Skin of body (tissue), 2 donors: ENCODE results near the gene SEMA4D. TPM values are rescaled to one million over a fixed set of nuclear protein-coding genes. Genes with fewer than 3 reads are reported as not detected.
"Not testable (repeated sequence)": the region's sequence is repeated elsewhere in the genome, so short reads cannot be mapped to it uniquely, and the experiment has no call there.

ENCODE experiments used
- DNase-seq: peaks from one replicate; lab custom pipeline; 2025; lab: John Stamatoyannopoulos, UW
- total RNA-seq: library from RNA; depleted of rRNA; stranded (reverse); fragments of >200 nt; gene quantifications from one replicate; pipeline ENCODE4 v1.2.3, GENCODE V29; 2014

Gene SEMA4D
- total RNA-seq, 1 donor from 2014 or later, result 13.1 TPM

- DNase-seq, result no peak
Observed at GRCh38 chr9:89482056-89482851, 15.7 kb downstream of the SEMA4D start.

GRCh38 chr9:89481538-89481915, 16.4 kb downstream of the SEMA4D start:
- no peak for DNase-seq

DNA sequence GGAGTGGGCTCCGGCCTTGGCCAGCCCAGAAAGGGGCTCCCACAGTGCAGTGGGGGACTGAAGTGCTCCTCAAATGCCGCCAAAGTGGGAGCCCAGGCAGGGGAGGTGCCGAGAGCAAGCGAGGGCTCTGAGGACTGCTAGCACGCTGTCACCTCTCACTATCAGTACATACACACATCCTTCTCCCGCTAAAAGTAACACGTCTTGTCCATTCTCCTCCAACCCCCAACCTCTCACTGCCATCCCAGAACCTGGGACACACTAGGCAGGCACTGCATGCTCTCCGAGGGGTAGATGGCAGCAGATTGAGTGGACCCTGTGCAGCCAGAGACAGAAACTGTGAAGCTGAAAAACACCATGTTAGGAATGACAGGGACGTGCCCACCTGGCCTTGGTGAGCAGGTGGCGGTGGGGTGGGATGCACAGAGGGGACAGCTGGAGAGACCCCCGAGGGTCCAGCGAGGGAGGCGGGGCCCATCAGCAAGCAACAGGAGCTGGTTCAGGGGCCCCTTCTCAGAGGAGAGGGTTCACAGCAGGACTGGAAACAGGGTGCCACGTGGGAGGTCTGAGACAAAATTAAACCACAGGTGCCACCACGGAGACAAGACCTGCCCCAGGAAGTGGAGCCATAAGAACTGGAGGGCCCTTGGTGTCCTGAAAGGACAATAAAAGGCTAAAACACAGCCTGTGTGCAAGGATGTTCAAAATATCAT, 16.9 kb downstream of the SEMA4D start:
- no peak for DNase-seq

DNA sequence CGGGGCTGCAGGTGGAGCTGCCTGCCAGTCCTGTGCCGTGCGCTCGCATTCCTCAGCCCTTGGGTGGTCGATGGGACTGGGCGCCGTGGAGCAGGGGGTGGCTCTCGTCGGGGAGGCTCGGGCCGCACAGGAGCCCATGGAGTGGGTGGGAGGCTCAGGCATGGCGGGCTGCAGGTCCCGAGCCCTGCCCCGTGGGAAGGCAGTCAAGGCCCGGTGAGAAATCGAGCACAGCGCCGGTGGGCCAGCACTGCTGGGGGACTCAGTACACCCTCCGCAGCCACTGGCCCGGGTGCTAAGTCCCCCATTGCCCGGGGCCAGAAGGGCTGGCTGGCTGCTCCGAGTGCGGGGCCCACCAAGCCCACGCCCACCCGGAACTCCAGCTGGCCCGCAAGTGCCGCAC, 17.5 kb downstream of the SEMA4D start:
- DNase-seq, result not testable (repeated sequence)

DNA sequence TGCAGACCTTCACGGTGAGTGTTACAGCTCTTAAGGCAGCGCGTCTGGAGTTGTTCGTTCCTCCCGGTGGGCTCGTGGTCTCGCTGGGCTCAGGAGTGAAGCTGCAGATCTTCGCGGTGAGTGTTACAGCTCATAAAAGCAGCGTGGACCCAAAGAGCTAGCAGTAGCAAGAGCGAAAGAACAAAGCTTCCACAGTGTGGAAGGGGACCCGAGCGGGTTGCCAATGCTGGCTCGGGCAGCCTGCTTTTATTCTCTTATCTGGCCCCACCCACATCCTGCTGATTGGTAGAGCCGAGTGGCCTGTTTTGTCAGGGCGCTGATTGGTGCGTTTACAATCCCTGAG, 18.3 kb downstream of the SEMA4D start:
- not testable (repeated sequence) for DNase-seq

DNA sequence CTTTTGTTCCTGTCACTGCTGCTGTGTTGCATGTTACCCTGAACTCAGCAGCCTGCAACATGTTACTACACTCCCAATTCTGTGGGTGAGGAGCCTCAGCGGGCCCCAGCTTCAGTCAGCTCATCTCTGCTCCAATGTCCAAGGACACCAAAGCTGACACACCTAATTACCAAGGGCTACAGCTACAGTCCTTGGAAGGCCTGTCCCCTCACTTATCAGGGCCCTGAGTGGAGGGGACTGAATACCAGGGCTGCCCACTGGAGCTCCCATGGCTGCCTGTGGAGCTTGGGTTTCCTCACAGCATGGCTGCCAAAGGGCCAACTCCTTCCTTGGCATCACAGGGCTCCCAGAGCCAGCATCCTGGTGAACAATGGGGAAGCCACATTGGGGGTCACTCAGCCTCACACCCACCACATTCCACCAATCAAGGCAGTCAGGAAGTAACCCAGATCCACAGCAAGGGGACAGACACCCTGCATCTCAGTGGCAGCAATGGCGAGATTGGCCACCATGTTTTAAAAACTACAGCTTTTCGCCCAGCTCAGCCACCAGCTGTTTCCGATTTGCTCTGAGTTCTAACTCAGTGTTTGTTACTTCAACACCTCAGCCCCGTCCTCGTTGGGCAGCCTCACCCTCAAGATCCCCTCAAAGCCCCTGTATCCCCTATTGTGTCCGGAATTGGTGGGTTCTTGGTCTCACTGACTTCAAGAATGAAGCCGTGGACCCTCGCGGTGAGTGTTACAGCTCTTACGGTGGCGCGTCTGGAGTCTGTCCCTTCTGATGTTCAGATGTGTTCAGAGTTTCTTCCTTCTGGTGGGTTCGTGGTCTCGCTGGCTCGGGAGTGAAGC, 18.9 kb downstream of the SEMA4D start:
- DNase-seq, result no peak

- no peak for DNase-seq
Observed at GRCh38 chr9:89477811-89478630, 19.9 kb downstream of the SEMA4D start.

- DNase-seq, result no peak
Observed at GRCh38 chr9:89477384-89477783, 20.5 kb downstream of the SEMA4D start.

DNA sequence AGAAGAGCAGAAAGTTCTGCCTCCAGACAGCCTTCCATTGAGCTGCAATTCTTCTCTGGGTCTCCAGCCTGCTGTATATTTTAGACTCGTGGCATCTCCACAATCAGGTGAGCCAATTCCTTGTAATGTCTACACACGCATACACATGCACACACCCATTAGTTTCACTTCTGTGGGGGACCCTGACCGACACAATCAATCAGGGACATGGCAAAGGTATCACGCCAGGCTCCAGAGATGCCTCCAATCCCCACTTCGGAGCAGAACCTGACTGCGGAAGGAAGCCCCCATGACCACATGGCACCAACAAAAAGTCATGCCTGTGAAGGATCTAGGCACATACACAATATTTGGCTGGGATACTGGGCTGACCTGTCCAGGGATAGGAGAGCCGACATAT, 21.4 kb downstream of the SEMA4D start:
- no peak for DNase-seq

DNA sequence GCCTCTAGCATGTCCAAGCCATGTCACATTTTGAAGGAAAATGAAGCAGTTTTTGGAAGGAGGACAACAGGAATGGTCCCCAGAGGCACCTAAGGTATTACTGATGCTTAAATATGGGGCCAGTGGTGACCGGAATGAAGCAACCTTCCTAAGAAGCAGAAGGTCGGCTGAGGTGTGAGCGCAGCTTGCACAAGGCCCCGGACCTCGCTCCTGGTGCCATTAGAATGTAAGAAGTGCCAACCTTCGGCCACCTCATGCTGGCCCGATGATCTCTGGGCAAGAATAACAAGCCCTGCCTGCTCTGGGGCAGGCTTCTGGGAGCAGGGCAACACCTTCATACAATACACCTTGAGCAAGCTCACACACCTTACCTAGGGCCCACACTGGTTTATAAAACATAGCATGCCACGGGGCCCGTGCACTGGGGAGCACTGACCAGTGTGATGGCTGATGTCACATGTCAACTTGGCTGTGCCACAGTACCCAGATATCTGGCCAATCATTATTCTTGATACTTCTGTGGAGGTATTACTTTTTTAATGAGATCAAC, 21.9 kb downstream of the SEMA4D start:
- no peak for DNase-seq

- no peak for DNase-seq
Observed at GRCh38 chr9:89474939-89475338, 23.0 kb downstream of the SEMA4D start.

GRCh38 chr9:89473762-89474469, 24.0 kb downstream of the SEMA4D start:
- no peak for DNase-seq

- not testable (repeated sequence) for DNase-seq
Observed at GRCh38 chr9:89471796-89472320, 26.1 kb downstream of the SEMA4D start.

- no peak for DNase-seq
Observed at GRCh38 chr9:89471390-89471789, 26.5 kb downstream of the SEMA4D start.

DNA sequence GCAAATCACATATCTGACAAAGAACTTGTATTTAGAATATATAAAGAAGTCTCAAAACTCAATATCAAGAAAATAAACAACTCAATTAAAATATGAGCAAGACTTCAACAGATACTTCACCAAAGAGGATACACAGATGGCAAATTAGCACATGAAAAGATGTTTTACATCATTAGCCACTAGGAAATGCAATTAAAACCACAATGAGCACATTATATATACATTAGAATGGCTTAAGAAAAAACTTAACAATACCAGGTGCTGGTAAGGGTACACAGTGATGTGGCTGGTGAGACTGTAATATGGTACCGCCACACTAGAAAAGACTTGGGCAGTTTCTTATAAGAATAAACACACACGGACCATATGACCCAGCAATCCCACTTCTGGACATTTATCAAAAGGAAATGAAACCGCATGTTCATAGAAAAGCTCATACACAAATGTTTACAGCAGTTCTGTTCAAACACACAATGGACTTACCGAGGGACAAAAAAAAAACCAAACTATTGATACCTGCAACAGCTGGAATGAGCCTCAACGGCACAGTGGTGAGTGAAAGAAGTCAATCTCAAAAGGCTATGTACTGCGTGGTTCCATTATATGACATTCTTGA, 27.6 kb downstream of the SEMA4D start:
- DNase-seq, result no peak

GRCh38 chr9:89469003-89469402, 28.9 kb downstream of the SEMA4D start:
- no peak for DNase-seq

DNA sequence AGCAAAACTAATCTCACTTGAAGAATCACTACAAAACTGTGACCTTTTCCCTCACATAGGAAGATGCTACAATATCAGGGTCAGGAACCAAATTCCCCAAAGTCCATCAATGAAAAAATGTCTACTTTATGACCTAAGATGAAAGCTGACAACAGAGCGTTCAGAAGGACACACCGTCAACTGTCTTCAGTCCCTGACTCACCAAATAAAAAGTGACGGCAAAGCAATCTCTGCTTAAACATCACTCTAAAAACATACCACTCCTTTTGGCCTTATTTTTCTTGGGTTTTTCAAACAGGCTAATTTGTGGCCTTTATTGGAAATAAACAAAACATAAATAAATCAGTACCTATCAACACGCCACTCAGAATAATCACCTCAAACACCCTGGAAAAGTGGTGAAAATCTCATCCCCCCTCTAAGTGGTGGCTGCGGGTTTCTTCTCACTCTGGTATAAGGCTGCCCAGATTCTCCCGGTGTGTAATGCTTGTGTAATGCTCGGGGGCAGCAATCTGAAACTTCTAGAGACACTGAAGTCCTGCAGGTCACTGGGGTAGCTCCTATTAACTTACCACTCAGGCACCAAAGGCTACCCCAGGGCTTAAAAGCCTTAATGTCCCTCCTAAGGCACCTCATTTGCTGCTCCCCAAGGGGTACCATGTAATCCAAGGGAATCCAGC, 29.5 kb downstream of the SEMA4D start:
- DNase-seq, result no peak

- DNase-seq, result no peak
Observed at GRCh38 chr9:89467278-89467625, 30.7 kb downstream of the SEMA4D start.
